Caco-2 (cell line): ENCODE data around the gene PDRG1. TPM values are rescaled to one million over a fixed set of nuclear protein-coding genes. Genes with fewer than 3 reads are reported as not detected.

Experiments used
- BruUV-seq: library from RNA; stranded (reverse); fragments of 400-500 nt; replicated peaks from 2 replicates; lab custom pipeline; 2021; lab: Mats Ljungman, UMichigan
- CTCF ChIA-PET: fragments of 300-600 bp; sonication (Branson Sonifier 250); formaldehyde crosslinking; loops from one replicate; lab custom pipeline; 2022; ENCODE audit warnings: antibody characterized with exemption; lab: Charles Lee
- POLR2A ChIA-PET: fragments of 300-600 bp; sonication (Branson Sonifier 250); formaldehyde crosslinking; loops from one replicate; lab custom pipeline; 2022; ENCODE audit warnings: antibody characterized with exemption; lab: Charles Lee
- DNase-seq, 2 experiments: peaks; one replicate each; pipeline versions ENCODE4 v3.0.0 to v3.0.0-alpha.2; 2020 to 2022
- H3K27me3 ChIP-seq: replicated peaks from 2 replicates; pipeline ENCODE4 v1.6.0; 2011; ENCODE audit warnings: low read length; ENCODE audit not compliant: control insufficient read depth, insufficient read depth
- H3K36me3 ChIP-seq: 2 replicates; pipeline ENCODE4 v1.5.1; 2011; ENCODE audit warnings: low read length; ENCODE audit not compliant: control insufficient read depth, insufficient read depth
- H3K4me1 ChIP-seq: fragments of 250-450 bp; sonication (Bioruptor Pico); 2 replicates; pipeline ENCODE4 v1.5.1; 2020; ENCODE audit warnings: mild to moderate bottlenecking
- H3K4me3 ChIP-seq: 2 replicates; pipeline ENCODE4 v1.5.1; 2011; ENCODE audit warnings: low read depth, mild to moderate bottlenecking, control low read depth, low read length
- H3K9me3 ChIP-seq: fragments of 250-450 bp; sonication (Bioruptor Pico); 2 replicates; pipeline ENCODE4 v1.5.1; 2020; ENCODE audit warnings: mild to moderate bottlenecking, moderate library complexity
- H3K27ac Mint-ChIP-seq: one replicate; pipeline ENCODE4 v1.8.0; 2022; ENCODE audit warnings: mixed read lengths; ENCODE audit not compliant: unreplicated experiment
- H3K27me3 Mint-ChIP-seq: one replicate; pipeline ENCODE4 v1.8.0; 2022; ENCODE audit warnings: mixed read lengths; ENCODE audit not compliant: insufficient read depth, unreplicated experiment
- H3K36me3 Mint-ChIP-seq: one replicate; pipeline ENCODE4 v1.8.0; 2022; ENCODE audit warnings: mild to moderate bottlenecking, mixed read lengths; ENCODE audit not compliant: insufficient read depth, unreplicated experiment
- H3K4me1 Mint-ChIP-seq: one replicate; pipeline ENCODE4 v1.8.0; 2022; ENCODE audit warnings: low read depth, mixed read lengths; ENCODE audit not compliant: unreplicated experiment
- H3K4me3 Mint-ChIP-seq: one replicate; pipeline ENCODE4 v1.8.0; 2022; ENCODE audit warnings: mild to moderate bottlenecking, moderate library complexity, mixed read lengths; ENCODE audit not compliant: unreplicated experiment
- H3K9me3 Mint-ChIP-seq: one replicate; pipeline ENCODE4 v1.8.0; 2022; ENCODE audit warnings: mixed read lengths; ENCODE audit not compliant: unreplicated experiment
- intact Hi-C: fragments of 100-400 bp; cut with micrococcal nuclease; formaldehyde crosslinking; loops from one replicate; pipeline ENCODE4 v1.10.0; 2022; ENCODE audit not compliant: unreplicated experiment
- total RNA-seq: library from RNA; stranded (reverse); gene quantifications from 2 replicates; pipeline ENCODE4 v1.2.3, GENCODE V29; 2022
- TF ChIP-seq, protein P1 (sequence below), 2 experiments: fragments of 200-600 bp in 1 of 2; IDR thresholded peaks; 1 replicate in 1 of 2; 2 replicates in 1 of 2; pipeline versions ENCODE4 v1.5.1 to v1.8.0; 2011 to 2022; ENCODE audit warnings: antibody characterized with exemption in 1 of 2, control low read depth in 1 of 2, inconsistent platforms in 1 of 2, low read depth in 1 of 2, low read length in 1 of 2, mild to moderate bottlenecking in 1 of 2, moderate library complexity in 1 of 2; ENCODE audit not compliant: insufficient read depth in 1 of 2, severe bottlenecking in 1 of 2, unreplicated experiment in 1 of 2

Gene PDRG1
- total RNA-seq, 1 experiment from 2014 or later, result 56.8 TPM

DNA sequence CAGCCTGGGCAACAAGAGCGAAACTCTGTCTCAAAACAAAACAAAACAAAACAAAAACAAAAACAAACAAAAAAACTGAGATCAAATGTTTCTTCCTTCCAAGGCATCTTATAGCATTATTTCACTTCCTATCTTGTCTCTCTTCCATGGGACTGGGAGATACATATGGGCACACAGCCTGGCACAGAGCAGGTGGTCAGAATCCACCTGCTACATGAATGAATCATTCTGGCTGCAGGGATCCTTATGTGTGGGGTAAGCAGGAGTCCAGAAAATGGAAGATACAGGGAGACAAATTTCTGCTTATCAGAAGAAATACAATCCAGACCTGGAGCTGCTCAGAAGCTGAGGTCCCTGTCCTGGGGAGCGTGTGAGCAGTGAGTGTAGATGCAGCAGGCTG is 40.2 kb upstream of the PDRG1 start:
- Mint-ChIP-seq H3K4me3 (no peak overlapping the region), H3K27me3 (peaks cover 40% of the 10 kb centered on the region), H3K27ac (no peak overlapping the region), H3K4me1 (no peaks in the 10 kb centered on the region), H3K36me3 (no peaks in the 10 kb centered on the region), H3K9me3 (no peaks in the 10 kb centered on the region)
- no TSS peak for BruUV-seq
- CTCF ChIA-PET, result no interaction called here
- H3K27me3 ChIP-seq, result peaks cover 19% of the 10 kb centered on the region
- POLR2A ChIA-PET, result no interaction called here
- no peak for DNase-seq
- no peak overlapping the region for H3K4me3 ChIP-seq
- H3K36me3 ChIP-seq, result no peaks in the 10 kb centered on the region
- intact Hi-C loops, result no loop called here
- H3K9me3 ChIP-seq, result no peaks in the 10 kb centered on the region
- H3K4me1 ChIP-seq, result no peaks in the 10 kb centered on the region
- TF ChIP-seq, protein P1, sequence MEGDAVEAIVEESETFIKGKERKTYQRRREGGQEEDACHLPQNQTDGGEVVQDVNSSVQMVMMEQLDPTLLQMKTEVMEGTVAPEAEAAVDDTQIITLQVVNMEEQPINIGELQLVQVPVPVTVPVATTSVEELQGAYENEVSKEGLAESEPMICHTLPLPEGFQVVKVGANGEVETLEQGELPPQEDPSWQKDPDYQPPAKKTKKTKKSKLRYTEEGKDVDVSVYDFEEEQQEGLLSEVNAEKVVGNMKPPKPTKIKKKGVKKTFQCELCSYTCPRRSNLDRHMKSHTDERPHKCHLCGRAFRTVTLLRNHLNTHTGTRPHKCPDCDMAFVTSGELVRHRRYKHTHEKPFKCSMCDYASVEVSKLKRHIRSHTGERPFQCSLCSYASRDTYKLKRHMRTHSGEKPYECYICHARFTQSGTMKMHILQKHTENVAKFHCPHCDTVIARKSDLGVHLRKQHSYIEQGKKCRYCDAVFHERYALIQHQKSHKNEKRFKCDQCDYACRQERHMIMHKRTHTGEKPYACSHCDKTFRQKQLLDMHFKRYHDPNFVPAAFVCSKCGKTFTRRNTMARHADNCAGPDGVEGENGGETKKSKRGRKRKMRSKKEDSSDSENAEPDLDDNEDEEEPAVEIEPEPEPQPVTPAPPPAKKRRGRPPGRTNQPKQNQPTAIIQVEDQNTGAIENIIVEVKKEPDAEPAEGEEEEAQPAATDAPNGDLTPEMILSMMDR (IDR thresholded peaks at IDR 0.05; ENCODE audit: insufficient read depth in 1 of 2, low read depth in 1 of 2, low read length in 1 of 2, severe bottlenecking in 1 of 2, unreplicated experiment in 1 of 2), result no peak

DNA sequence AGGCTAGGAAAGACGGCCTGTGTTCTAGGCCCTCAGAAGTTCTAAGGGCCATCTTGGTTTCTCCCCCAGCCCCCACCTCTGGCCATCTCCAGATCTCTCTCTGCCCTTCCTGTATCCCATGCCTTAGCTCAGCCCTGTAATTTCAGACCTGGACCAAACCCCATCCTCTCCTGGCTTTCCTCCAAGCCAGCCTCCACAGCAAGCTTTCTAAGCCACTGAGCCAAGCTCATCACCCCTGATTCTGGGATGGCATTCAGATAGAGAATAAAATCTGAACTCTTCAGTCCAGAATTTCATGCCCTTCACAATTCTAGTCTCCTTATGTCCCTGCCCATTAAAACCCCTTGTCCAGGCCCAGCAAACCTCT is 39.5 kb upstream of the PDRG1 start:
- H3K4me3 ChIP-seq, result no peak overlapping the region
- POLR2A ChIA-PET, result no interaction called here
- H3K9me3 Mint-ChIP-seq, result no peaks in the 10 kb centered on the region
- H3K27me3 ChIP-seq, result peaks cover 19% of the 10 kb centered on the region
- no peaks in the 10 kb centered on the region for H3K4me1 ChIP-seq
- no peaks in the 10 kb centered on the region for H3K4me1 Mint-ChIP-seq
- CTCF ChIA-PET, result interaction anchor here (0.6 kb wide), 1 partner anchor 45 kb away, joined by 5 read pairs; no protein-coding TSS in a partner anchor
- intact Hi-C loops, result no loop called here
- H3K36me3 ChIP-seq, result no peaks in the 10 kb centered on the region
- DNase-seq, result no peak
- no TSS peak for BruUV-seq
- no peaks in the 10 kb centered on the region for H3K9me3 ChIP-seq
- TF ChIP-seq, protein P1 (IDR thresholded peaks at IDR 0.05; ENCODE audit: insufficient read depth in 1 of 2, low read depth in 1 of 2, low read length in 1 of 2, severe bottlenecking in 1 of 2, unreplicated experiment in 1 of 2), result no peak
- H3K27me3 Mint-ChIP-seq, result peaks cover 34% of the 10 kb centered on the region
- H3K27ac Mint-ChIP-seq, result no peak overlapping the region
- H3K4me3 Mint-ChIP-seq, result no peak overlapping the region
- no peaks in the 10 kb centered on the region for H3K36me3 Mint-ChIP-seq

DNA sequence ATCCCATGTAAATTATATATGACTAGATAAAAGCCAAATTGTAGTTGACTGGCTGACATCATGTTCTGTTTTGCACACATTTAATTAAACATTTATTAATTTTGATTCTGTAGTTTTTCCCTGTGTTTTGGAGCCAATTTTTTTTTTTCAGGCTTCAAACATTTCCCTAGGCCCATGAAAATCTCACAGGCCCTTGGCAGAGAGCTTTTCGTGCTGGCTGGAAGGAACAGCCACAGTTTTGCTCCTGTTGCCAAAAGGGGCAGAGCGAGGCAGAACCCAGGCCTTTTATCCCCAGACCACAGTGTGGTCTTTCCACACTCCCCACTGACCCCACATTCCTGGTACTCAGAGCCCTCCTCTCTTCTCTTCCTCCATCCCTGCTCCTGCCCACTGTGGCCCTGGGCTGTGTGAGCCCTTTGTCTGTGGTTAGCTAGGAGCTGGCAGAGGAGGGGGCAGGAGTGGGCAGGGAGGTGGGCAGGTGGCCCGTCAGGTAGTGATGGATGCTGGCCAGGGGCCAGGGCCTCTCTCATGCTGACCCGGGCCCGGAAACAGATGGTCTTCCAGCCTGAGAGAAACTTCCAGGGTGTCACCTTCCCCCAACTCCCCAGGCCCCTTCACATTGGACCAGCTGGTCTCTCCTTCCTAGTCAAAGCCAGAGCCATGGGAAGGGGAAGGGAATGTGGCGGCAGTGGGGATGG is 38.9 kb upstream of the PDRG1 start:
- Histone ChIP-seq H3K4me3 (no peak overlapping the region), H3K4me1 (no peaks in the 10 kb centered on the region), H3K9me3 (no peaks in the 10 kb centered on the region), H3K27me3 (peaks cover 18% of the 10 kb centered on the region), H3K36me3 (no peaks in the 10 kb centered on the region)
- ChIA-PET CTCF (no interaction called here), POLR2A (no interaction called here)
- no peaks in the 10 kb centered on the region for H3K9me3 Mint-ChIP-seq
- no peak overlapping the region for H3K4me3 Mint-ChIP-seq
- no TSS peak for BruUV-seq
- intact Hi-C loops, result no loop called here
- no peak overlapping the region for H3K27ac Mint-ChIP-seq
- no peak for DNase-seq
- H3K4me1 Mint-ChIP-seq, result no peaks in the 10 kb centered on the region
- TF ChIP-seq, protein P1 (IDR thresholded peaks at IDR 0.05; ENCODE audit: insufficient read depth in 1 of 2, low read depth in 1 of 2, low read length in 1 of 2, severe bottlenecking in 1 of 2, unreplicated experiment in 1 of 2), result no peak
- H3K27me3 Mint-ChIP-seq, result peaks cover 29% of the 10 kb centered on the region
- no peaks in the 10 kb centered on the region for H3K36me3 Mint-ChIP-seq
